ENCODE measurements around the gene MYL5. TPM values are rescaled to one million over a fixed set of nuclear protein-coding genes. Genes with fewer than 3 reads are reported as not detected.

Gene MYL5
- total RNA-seq, 4 donors from 2014 or later, result 5.2 to 32.8 (median 12.9) TPM

DNA sequence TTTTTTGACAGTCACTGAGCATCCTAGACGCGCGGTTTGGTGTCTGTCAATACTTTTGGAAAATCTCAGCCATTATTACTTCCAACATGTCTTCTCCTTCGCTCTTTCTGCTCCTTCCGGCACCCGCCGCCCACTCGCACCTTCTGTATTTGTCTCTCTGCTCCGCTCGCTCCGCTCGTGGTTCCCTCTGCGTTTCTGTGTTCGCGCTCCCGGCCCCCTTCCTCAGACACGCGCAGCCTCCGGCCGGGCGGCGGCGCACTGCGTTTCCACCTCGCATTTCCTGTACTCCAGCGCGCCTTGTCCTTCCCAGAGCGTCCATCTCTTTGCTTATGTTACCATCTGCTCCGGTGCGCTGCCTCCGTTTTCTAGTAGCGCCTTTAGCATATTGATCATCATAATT lies 27.9 kb upstream of the MYL5 start:
- Histone ChIP-seq H3K4me3 (no peak overlapping the region), H3K36me3 (no peaks in the 10 kb centered on the region), H3K27me3 (peaks cover 0 to 33% of the 10 kb centered on the region in 2 donors), H3K4me1 (no peaks in the 10 kb centered on the region), H3K9me3 (peaks cover 0 to 27% (median 0%) of the 10 kb centered on the region in 4 donors), H3K27ac (no peak overlapping the region)
- DNase-seq (ENCODE audit: low spot score in 2 of 2), result no peak
- TF ChIP-seq EP300 (IDR thresholded peaks at IDR 0.05) (no peak), POLR2A (IDR thresholded peaks at IDR 0.05) (no peak)
- TF ChIP-seq, protein P1, sequence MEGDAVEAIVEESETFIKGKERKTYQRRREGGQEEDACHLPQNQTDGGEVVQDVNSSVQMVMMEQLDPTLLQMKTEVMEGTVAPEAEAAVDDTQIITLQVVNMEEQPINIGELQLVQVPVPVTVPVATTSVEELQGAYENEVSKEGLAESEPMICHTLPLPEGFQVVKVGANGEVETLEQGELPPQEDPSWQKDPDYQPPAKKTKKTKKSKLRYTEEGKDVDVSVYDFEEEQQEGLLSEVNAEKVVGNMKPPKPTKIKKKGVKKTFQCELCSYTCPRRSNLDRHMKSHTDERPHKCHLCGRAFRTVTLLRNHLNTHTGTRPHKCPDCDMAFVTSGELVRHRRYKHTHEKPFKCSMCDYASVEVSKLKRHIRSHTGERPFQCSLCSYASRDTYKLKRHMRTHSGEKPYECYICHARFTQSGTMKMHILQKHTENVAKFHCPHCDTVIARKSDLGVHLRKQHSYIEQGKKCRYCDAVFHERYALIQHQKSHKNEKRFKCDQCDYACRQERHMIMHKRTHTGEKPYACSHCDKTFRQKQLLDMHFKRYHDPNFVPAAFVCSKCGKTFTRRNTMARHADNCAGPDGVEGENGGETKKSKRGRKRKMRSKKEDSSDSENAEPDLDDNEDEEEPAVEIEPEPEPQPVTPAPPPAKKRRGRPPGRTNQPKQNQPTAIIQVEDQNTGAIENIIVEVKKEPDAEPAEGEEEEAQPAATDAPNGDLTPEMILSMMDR (IDR thresholded peaks at IDR 0.05), result no peak
- WGBS, 2 donors, result 74 to 85% methylated on average over 32 of the region's 32 CpGs

DNA sequence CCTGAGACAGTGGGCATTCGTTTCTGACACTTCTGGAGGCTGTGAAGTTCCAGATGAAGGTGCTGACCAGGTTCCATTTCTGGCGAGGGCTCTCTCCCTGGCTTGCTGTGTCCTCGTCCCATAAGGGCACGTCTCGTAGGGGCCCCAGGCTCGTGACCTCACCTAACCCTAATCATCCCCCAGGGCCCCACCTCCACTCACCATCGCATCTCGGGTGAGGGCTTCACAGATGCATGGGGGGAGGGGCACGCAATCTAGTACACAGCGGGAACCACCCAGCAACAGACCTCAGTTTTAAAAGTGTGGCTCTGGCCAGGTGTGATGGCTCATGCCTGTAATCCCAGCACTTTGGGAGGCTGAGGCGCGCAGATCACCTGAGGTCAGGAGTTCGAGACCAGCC lies 26.9 kb upstream of the MYL5 start:
- no peaks in the 10 kb centered on the region for H3K4me1 ChIP-seq
- 53 to 65% methylated on average over 13 of the region's 13 CpGs for WGBS, 2 donors
- no peak for TF ChIP-seq EP300 (IDR thresholded peaks at IDR 0.05)
- no peak for TF ChIP-seq POLR2A (IDR thresholded peaks at IDR 0.05)
- TF ChIP-seq, protein P1 (IDR thresholded peaks at IDR 0.05), result no peak
- H3K27me3 ChIP-seq, result peaks cover 0 to 37% of the 10 kb centered on the region in 2 donors
- peaks cover 0 to 17% (median 0%) of the 10 kb centered on the region in 4 donors for H3K9me3 ChIP-seq
- H3K36me3 ChIP-seq, result no peaks in the 10 kb centered on the region
- no peak for DNase-seq (ENCODE audit: low spot score in 2 of 2)
- no peak overlapping the region for H3K27ac ChIP-seq
- no peak overlapping the region for H3K4me3 ChIP-seq

DNA sequence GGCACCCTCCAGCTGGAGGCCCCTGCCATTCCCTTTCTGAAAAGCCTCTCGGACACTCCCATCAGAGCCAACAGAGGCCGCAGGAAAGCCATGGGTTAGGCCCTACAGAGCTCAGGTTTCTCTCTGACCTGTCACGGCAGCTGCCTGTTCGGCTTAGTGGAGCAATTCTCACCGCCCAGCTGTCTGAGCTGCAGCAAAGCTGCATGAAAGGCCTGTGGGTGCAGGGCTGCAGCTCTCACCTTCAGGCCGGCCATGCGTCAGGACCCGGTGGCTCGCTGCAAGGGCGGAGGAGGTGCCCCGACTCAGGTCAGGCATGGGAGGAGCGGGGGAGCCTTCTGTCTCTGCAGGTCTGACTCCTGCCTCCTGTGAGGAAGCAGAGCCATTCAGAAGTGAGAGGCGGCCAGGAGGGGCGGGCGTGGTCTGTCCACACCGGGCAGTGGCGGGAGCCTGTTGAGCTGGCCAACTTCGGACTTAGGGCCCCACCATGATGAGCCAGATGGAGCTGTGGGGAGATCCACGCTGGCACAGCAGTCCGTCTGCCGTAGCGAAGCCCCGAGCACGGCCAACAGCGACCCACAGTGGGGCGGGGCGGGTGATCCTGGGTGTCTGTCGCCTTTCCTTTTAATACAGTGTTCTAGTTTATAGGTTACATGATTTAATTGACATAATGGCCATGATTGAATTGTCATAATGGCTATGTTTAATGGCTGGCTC lies 25.6 kb upstream of the MYL5 start:
- H3K27ac ChIP-seq, result no peak overlapping the region
- H3K27me3 ChIP-seq, result peaks cover 0 to 41% of the 10 kb centered on the region in 2 donors
- H3K4me1 ChIP-seq, result no peaks in the 10 kb centered on the region
- no peak for DNase-seq (ENCODE audit: low spot score in 2 of 2)
- WGBS, 2 donors, result 72 to 83% methylated on average over 18 to 27 of the region's 28 CpGs
- H3K36me3 ChIP-seq, result no peaks in the 10 kb centered on the region
- TF ChIP-seq, protein P1 (IDR thresholded peaks at IDR 0.05), result no peak
- TF ChIP-seq POLR2A (IDR thresholded peaks at IDR 0.05) (no peak), EP300 (IDR thresholded peaks at IDR 0.05) (no peak)
- peaks cover 0 to 6% (median 0%) of the 10 kb centered on the region in 4 donors for H3K9me3 ChIP-seq
- no peak overlapping the region for H3K4me3 ChIP-seq

DNA sequence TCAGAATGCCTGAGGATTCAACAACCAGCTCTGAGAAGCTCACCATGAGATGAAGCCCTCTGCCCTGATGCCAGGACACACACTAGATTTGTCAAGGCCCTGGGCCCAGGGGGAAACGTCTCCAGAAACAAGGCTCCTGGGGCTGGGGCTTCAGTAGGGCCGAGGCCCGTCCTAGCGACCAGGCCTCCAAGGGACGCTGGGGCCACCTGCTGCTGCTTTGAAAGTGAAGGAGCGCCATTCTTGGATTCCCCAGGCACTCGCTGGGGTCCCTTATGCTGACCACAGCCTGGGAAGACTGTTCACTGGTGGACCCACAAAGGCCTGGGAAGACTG lies 25.1 kb upstream of the MYL5 start:
- Histone ChIP-seq H3K36me3 (no peaks in the 10 kb centered on the region), H3K27ac (no peak overlapping the region), H3K4me3 (no peak overlapping the region), H3K4me1 (no peaks in the 10 kb centered on the region), H3K9me3 (peaks cover 0 to 3% (median 0%) of the 10 kb centered on the region in 4 donors), H3K27me3 (peaks cover 0 to 44% of the 10 kb centered on the region in 2 donors)
- DNase-seq (ENCODE audit: low spot score in 2 of 2), result no peak
- 88 to 92% methylated on average over 5 to 7 of the region's 7 CpGs for whole genome bisulfite sequencing, 2 donors
- no peak for TF ChIP-seq EP300 (IDR thresholded peaks at IDR 0.05)
- TF ChIP-seq, protein P1 (IDR thresholded peaks at IDR 0.05), result no peak
- TF ChIP-seq POLR2A (IDR thresholded peaks at IDR 0.05), result no peak

DNA sequence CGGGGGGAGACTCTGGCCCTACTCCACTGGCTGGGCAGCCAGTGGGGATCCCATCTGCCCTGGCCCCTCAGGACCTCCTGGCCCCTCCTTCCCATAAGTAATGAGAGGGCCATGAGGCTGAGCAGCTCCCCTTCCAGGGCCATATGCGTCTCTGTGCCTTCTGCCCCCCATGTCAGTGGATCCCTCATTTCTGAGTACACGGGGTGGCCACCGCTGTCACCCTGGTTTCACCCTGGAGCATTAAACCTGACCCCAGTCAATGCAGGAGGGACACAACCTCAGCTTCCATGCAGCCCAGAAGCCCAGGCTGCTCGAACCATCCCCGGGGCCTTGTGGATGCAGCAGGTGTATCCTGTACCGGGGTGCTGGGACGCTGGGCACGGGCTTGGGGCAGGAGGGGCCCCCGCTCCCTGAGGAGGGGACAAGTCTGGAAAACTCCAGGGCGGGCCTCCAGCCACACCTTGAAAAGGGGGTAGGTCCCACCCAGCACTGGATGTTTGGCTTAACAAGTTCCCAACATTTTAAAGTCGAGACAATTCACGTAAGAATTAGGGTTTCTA lies 24.5 kb upstream of the MYL5 start:
- Histone ChIP-seq H3K27ac (no peak overlapping the region), H3K9me3 (no peaks in the 10 kb centered on the region), H3K4me1 (no peaks in the 10 kb centered on the region), H3K36me3 (no peaks in the 10 kb centered on the region), H3K4me3 (no peak overlapping the region), H3K27me3 (peaks cover 0 to 47% of the 10 kb centered on the region in 2 donors)
- TF ChIP-seq, protein P1 (IDR thresholded peaks at IDR 0.05), result no peak
- TF ChIP-seq POLR2A (IDR thresholded peaks at IDR 0.05), result no peak
- no peak for TF ChIP-seq EP300 (IDR thresholded peaks at IDR 0.05)
- DNase-seq (ENCODE audit: low spot score in 2 of 2), result no peak
- 87 to 95% methylated on average over 12 of the region's 13 CpGs for WGBS, 2 donors

Data from tibial nerve (tissue), 4 donors.